Spleen (tissue), 7 donors: ENCODE results near the gene BMPER.

Experiments used
- CTCF ChIP-seq, 11 experiments: fragments of 200-600 bp in 7 of 11; fragments of 450-650 bp in 4 of 11; sonication (generic) in 4 of 11; IDR thresholded peaks in 8 of 11; conservative IDR thresholded peaks in 3 of 11; 1 replicate in 7 of 11; 2 replicates in 4 of 11; pipeline versions ENCODE4 v1.4.0 to v1.8.0; 2016 to 2021; ENCODE audit warnings: antibody characterized with exemption in 11 of 11, inconsistent platforms in 4 of 11, mild to moderate bottlenecking in 1 of 11
- POLR2A ChIP-seq, 3 donors: fragments of 450-650 bp; IDR thresholded peaks; one replicate each; pipeline ENCODE4 v1.5.1; 2017; ENCODE audit warnings: antibody characterized with exemption in 3 of 3, mild to moderate bottlenecking in 1 of 3
- POLR2AphosphoS5 ChIP-seq, 3 donors: sonication (generic); formaldehyde crosslinking; IDR thresholded peaks; one replicate each; pipeline ENCODE4 v1.5.1; 2017; ENCODE audit warnings: antibody characterized with exemption in 3 of 3
- donor health status: DM: no; HTN: no; CAD: no; lungs with moderate emphysema.
- donor health status: DM: no; HTN: no; CAD: no.
- donor health status: DM: no; HTN: no; CAD: no.

GRCh38 chr7:33932221-33932620 lies 26.9 kb downstream of the BMPER start:
- TF ChIP-seq CTCF (IDR thresholded peaks at IDR 0.05 in 8 of 11, conservative IDR thresholded peaks at IDR 0.05 in 3 of 11) (no peak), POLR2A (IDR thresholded peaks at IDR 0.05) (no peak), POLR2AphosphoS5 (IDR thresholded peaks at IDR 0.05) (no peak)
